HepG2 (cell line): ENCODE data around the gene ADCY10. TPM values are rescaled to one million over a fixed set of nuclear protein-coding genes. Genes with fewer than 3 reads are reported as not detected.

Experiments used
- ATF5 ChIP-seq: sonication (generic); formaldehyde crosslinking; IDR thresholded peaks from 2 replicates; pipeline ENCODE4 v1.4.0; 2020; ENCODE audit warnings: mild to moderate bottlenecking, low read depth, missing genetic modification reagents
- ATRX ChIP-seq: sonication (generic); formaldehyde crosslinking; IDR thresholded peaks from 2 replicates; pipeline ENCODE4 v1.4.0; 2020; ENCODE audit warnings: missing genetic modification reagents, borderline replicate concordance
- CERS6 ChIP-seq: sonication (generic); formaldehyde crosslinking; IDR thresholded peaks from 2 replicates; pipeline ENCODE4 v1.5.0; 2020; ENCODE audit warnings: missing genetic modification reagents
- EP300 ChIP-seq, 3 experiments: sonication (generic) in 1 of 3; formaldehyde crosslinking in 1 of 3; IDR thresholded peaks; 2 replicates each; pipeline versions ENCODE4 v1.5.1 to v1.6.1; 2011 to 2020; ENCODE audit warnings: low read depth in 2 of 3, low read length in 2 of 3, borderline replicate concordance in 1 of 3, improper control_type of control experiment in 1 of 3, mild to moderate bottlenecking in 1 of 3, missing genetic modification reagents in 1 of 3, moderate library complexity in 1 of 3
- GATAD1 ChIP-seq: IDR thresholded peaks from 2 replicates; pipeline ENCODE4 v1.6.1; 2016; ENCODE audit warnings: missing genetic modification reagents, missing compliant biosample characterization
- MIER2 ChIP-seq: IDR thresholded peaks from 2 replicates; pipeline ENCODE4 v1.6.1; 2016; ENCODE audit warnings: missing biosample characterization, missing genetic modification reagents
- NCOA2 ChIP-seq: sonication (generic); formaldehyde crosslinking; IDR thresholded peaks from 2 replicates; pipeline ENCODE4 v1.8.0; 2022; ENCODE audit warnings: inconsistent platforms
- PCBP1 ChIP-seq: fragments of 200-400 bp; formaldehyde crosslinking; IDR thresholded peaks from 2 replicates; pipeline ENCODE4 v1.6.1; 2017; ENCODE audit warnings: mild to moderate bottlenecking, low read depth, low read length, borderline replicate concordance
- PHF8 ChIP-seq: sonication (generic); formaldehyde crosslinking; IDR thresholded peaks from 2 replicates; pipeline ENCODE4 v1.5.0; 2020; ENCODE audit warnings: missing genetic modification reagents
- REST ChIP-seq, 2 experiments: IDR thresholded peaks; 2 replicates each; pipeline ENCODE4 v1.6.1; 2011 to 2012; ENCODE audit warnings: low read length in 2 of 2, borderline replicate concordance in 1 of 2, low read depth in 1 of 2, mild to moderate bottlenecking in 1 of 2, moderate library complexity in 1 of 2
- RNF2 ChIP-seq: fragments of 450-650 bp; conservative IDR thresholded peaks from 2 replicates; pipeline ENCODE4 v1.6.1; 2016; ENCODE audit warnings: low read depth
- RNF219 ChIP-seq: sonication (generic); formaldehyde crosslinking; IDR thresholded peaks from 2 replicates; pipeline ENCODE4 v1.5.0; 2020; ENCODE audit warnings: mild to moderate bottlenecking, missing genetic modification reagents
- TAF15 ChIP-seq: fragments of 200-400 bp; formaldehyde crosslinking; IDR thresholded peaks from one replicate; pipeline ENCODE4 v1.6.1; 2018; ENCODE audit warnings: mild to moderate bottlenecking, low read depth, low read length; ENCODE audit not compliant: poor library complexity, severe bottlenecking
- THRA ChIP-seq: sonication (generic); formaldehyde crosslinking; IDR thresholded peaks from 2 replicates; pipeline ENCODE4 v1.4.0; 2020; ENCODE audit warnings: missing genetic modification reagents, borderline replicate concordance
- ZFP62 ChIP-seq: sonication (generic); formaldehyde crosslinking; IDR thresholded peaks from 2 replicates; pipeline ENCODE4 v1.4.0; 2020; ENCODE audit warnings: missing genetic modification reagents
- ZNF746 ChIP-seq: sonication (generic); formaldehyde crosslinking; IDR thresholded peaks from 2 replicates; pipeline ENCODE4 v1.8.0; 2022; ENCODE audit warnings: mild to moderate bottlenecking, missing genetic modification reagents
- ZNF816 ChIP-seq: sonication (generic); formaldehyde crosslinking; IDR thresholded peaks from 2 replicates; pipeline ENCODE4 v1.8.0; 2022; ENCODE audit warnings: missing genetic modification reagents, mild to moderate bottlenecking, borderline replicate concordance
- polyA plus RNA-seq, 8 experiments: library from polyadenylated mRNA; depleted of rRNA in 3 of 8; stranded (reverse) in 7 of 8; unstranded in 1 of 8; fragments of >200 nt; fragmentation: Illumina TruSeq in 4 of 8; extraction: Trizol in 4 of 8; gene quantifications; 2 replicates each; pipeline versions ENCODE4 v1.2.1 to v1.2.3, GENCODE V29; 2011 to 2016; ENCODE audit warnings: low read depth in 4 of 8, missing spikeins in 1 of 8, mixed read lengths in 1 of 8; ENCODE audit not compliant: insufficient read depth in 1 of 8
- total RNA-seq, 5 experiments: library from RNA; depleted of rRNA; stranded (reverse); fragments of >200 nt; fragmentation: Illumina TruSeq; extraction: Trizol; gene quantifications; 2 replicates each; pipeline ENCODE4 v1.2.3, GENCODE V29; 2016; ENCODE audit warnings: low read depth in 1 of 5

Gene ADCY10
- total and polyA plus RNA-seq, 2 of the 13 experiments (the other 11 are each of a cell fraction or from before 2014, with no cell fraction given): 0.02 to 0.03 TPM

- no peak for TF ChIP-seq THRA
- peak; percentile 70; the same call in 1 of the 2 replicates for TF ChIP-seq ZNF746 (CRISPR knock-in tag)
- no peak for TF ChIP-seq TAF15
- peak; percentile 63 for TF ChIP-seq PHF8 (CRISPR knock-in tag)
- TF ChIP-seq MIER2 (CRISPR knock-in tag): no peak
- no peak for TF ChIP-seq NCOA2 (CRISPR knock-in tag)
- TF ChIP-seq ATRX (CRISPR knock-in tag): no peak
- TF ChIP-seq ZNF816 (CRISPR knock-in tag): peak; percentile 54; the same call in 1 of the 2 replicates
- TF ChIP-seq ATF5 (CRISPR knock-in tag): no peak
- TF ChIP-seq PCBP1: no peak
- TF ChIP-seq RNF2: no peak
- peak in 1 of 2 experiments; percentile 35; a peak in 1 of 4 replicates for TF ChIP-seq REST (IDR thresholded peaks at IDR 0.05; ENCODE audit: borderline replicate concordance in 1 of 2, low read depth in 1 of 2, low read length in 2 of 2)
- no peak for TF ChIP-seq ZFP62 (CRISPR knock-in tag)
- no peak for TF ChIP-seq RNF219
- TF ChIP-seq CERS6 (CRISPR knock-in tag): no peak
- TF ChIP-seq GATAD1 (CRISPR knock-in tag): no peak
- no peak for TF ChIP-seq EP300 (IDR thresholded peaks at IDR 0.05; ENCODE audit: low read depth in 2 of 2, low read length in 2 of 2)
- TF ChIP-seq EP300 (CRISPR knock-in tag; IDR thresholded peaks at IDR 0.05; ENCODE audit: borderline replicate concordance): no peak
Observed at GRCh38 chr1:167935216-167936067, 21.5 kb upstream of the ADCY10 start (continued).
